ENCODE results near the gene ILF2.
A peak's percentile ranks its signal among the peaks of the same experiment; 100 is the strongest.

- TF ChIP-seq CTCF (IDR thresholded peaks at IDR 0.05), result no peak
- peak; percentile 86 for TF ChIP-seq EZH2 (IDR thresholded peaks at IDR 0.05; ENCODE audit: borderline replicate concordance, insufficient read depth, low read depth, low read length, poor library complexity, severe bottlenecking)
These were observed 7.9 kb upstream of the ILF2 start, which contains the start of gene NPR1 for GRCh38 chr1:153678519-153679336.

Data from B cell (primary cell).